ENCODE data around the gene HIGD2A. TPM values are rescaled to one million over a fixed set of nuclear protein-coding genes. Genes with fewer than 3 reads are reported as not detected.
"Not testable (repeated sequence)": the region's sequence is repeated elsewhere in the genome, so short reads cannot be mapped to it uniquely, and the experiment has no call there.

HIGD2A gene
- total and polyA plus RNA-seq, 11 donors = 177 to 454 (median 222) TPM

DNA sequence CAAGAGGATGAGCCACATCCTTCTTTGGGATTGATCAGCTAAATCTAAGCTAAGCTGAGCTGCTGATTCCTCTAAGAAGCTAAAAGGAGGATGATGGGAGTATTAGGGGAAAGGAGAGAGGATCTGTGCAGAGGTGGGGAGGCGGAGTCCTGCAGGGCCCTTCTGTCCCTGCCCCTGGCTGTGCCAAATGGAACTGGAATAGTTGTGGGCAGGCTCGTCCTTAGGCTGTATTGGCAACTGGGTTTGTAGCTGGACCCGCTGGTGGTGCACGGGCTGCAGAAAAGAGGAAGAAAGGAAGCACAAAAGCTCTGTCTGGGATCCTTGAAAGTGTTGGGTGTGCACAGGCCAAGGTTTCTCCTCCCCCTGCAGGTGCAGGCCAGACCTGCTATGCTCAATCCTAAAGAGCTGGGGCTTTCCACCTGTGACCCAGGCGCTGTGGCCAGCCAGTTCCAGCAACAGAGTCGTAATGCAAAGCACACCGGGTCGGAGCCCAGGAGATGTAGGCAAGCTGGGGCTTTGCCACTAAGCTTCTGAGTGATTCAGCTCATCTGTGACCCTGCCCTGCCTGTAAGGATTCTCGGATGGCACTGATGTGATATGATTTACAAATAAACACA lies 18.0 kb downstream of the HIGD2A start:
- no peak overlapping the region for H3K4me3 ChIP-seq
- intact Hi-C loops (cut with DNase I) = no loop called here
- H3K27me3 ChIP-seq = no peaks in the 10 kb centered on the region
- no peak for ATAC-seq
- TF ChIP-seq POLR2A (IDR thresholded peaks at IDR 0.05) = no peak
- TF ChIP-seq, protein P1, sequence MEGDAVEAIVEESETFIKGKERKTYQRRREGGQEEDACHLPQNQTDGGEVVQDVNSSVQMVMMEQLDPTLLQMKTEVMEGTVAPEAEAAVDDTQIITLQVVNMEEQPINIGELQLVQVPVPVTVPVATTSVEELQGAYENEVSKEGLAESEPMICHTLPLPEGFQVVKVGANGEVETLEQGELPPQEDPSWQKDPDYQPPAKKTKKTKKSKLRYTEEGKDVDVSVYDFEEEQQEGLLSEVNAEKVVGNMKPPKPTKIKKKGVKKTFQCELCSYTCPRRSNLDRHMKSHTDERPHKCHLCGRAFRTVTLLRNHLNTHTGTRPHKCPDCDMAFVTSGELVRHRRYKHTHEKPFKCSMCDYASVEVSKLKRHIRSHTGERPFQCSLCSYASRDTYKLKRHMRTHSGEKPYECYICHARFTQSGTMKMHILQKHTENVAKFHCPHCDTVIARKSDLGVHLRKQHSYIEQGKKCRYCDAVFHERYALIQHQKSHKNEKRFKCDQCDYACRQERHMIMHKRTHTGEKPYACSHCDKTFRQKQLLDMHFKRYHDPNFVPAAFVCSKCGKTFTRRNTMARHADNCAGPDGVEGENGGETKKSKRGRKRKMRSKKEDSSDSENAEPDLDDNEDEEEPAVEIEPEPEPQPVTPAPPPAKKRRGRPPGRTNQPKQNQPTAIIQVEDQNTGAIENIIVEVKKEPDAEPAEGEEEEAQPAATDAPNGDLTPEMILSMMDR (IDR thresholded peaks at IDR 0.05) = no peak
- H3K9me3 ChIP-seq = no peaks in the 10 kb centered on the region
- WGBS, 4 donors = 90 to 92% (median 91%) methylated on average over 8 to 9 of the region's 9 CpGs
- H3K36me3 ChIP-seq = peaks cover 0 to 69% (median 57%) of the 10 kb centered on the region in 9 donors
- peak overlapping the region in 3 of 12 donors; percentile 59 to 78 (median 62) for H3K27ac ChIP-seq
- DNase-seq = peak in 2 of 5 donors; percentile 16 to 49
- H3K4me1 ChIP-seq = peaks cover 4 to 56% (median 23%) of the 10 kb centered on the region in 12 donors

DNA sequence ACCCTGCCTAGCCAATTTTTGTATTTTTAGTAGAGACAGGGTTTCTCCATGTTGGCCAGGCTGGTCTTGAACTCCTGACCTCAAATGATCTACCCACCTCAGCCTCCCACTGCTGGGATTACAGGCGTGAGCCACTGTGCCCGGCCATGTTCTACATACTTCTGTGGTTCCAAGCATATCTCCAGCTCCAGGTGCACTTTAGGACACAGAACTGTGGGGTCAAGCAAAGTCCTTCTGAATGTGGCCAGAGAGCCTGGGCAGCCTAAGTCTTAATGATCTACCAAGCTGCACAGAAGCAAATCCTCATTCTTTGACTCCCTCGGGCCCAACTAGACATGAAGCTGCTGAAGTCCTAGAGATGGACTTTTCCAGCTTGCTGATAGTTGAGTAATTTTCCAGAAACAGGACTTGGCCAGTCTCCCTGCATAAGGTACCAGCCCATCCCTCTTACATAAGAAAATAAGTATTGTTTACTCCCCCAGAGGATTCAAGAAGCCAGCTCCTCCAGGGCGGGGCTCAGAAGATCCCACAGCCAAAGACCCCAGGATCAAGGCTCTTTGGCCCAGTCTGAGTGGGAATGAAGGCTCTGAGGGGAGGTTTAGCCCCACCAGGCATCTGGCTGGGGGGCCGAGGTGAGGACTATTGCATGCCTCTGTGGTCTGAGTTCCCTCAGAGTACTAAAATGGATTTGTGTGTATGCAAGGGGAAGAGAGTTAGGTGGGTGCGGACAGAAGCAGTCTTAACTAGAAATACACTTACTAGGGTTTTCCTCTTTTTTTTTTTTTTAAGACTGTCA lies 19.1 kb downstream of the HIGD2A start:
- 51 to 67% (median 56%) methylated on average over 6 of the region's 6 CpGs for WGBS, 4 donors
- Histone ChIP-seq H3K4me3 (no peak overlapping the region), H3K27ac (peak overlapping the region in 11 of 12 donors; percentile 24 to 78 (median 59)), H3K9me3 (no peaks in the 10 kb centered on the region), H3K36me3 (peaks cover 0 to 69% (median 57%) of the 10 kb centered on the region in 9 donors), H3K27me3 (no peaks in the 10 kb centered on the region), H3K4me1 (peaks cover 6 to 56% (median 19%) of the 10 kb centered on the region in 12 donors)
- TF ChIP-seq POLR2A (IDR thresholded peaks at IDR 0.05) = no peak
- TF ChIP-seq, protein P1 (IDR thresholded peaks at IDR 0.05) = no peak
- ATAC-seq = peak in 3 of 4 donors; percentile 26 to 58 (median 38)
- intact Hi-C loops (cut with DNase I) = no loop called here
- peak in 1 of 5 donors; percentile 52 for DNase-seq

DNA sequence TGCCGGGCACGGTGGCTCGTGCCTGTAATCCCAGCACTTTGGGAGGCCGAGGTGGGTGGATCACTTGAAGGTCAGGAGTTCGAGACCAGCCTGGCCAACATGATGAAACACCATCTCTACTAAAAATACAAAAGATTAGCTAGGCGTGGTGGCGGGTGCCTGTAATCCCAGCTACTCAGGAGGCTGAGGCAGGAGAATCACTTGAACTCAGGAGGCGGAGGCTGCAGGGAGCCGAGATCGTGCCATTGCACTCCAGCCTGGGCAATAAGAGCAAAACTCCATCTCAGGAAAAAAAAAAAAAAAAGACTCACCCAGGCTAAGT lies 19.7 kb downstream of the HIGD2A start:
- intact Hi-C loops (cut with DNase I); DNase-seq; H3K9me3 ChIP-seq; H3K4me3 ChIP-seq; ATAC-seq; H3K27me3 ChIP-seq: not testable (repeated sequence)
- peaks cover 6 to 56% (median 21%) of the 10 kb centered on the region in 12 donors for H3K4me1 ChIP-seq
- H3K27ac ChIP-seq = peak overlapping the region in 11 of 12 donors; percentile 24 to 78 (median 59)
- peaks cover 0 to 69% (median 57%) of the 10 kb centered on the region in 9 donors for H3K36me3 ChIP-seq
- WGBS, 4 donors = 67 to 85% (median 79%) methylated on average over 10 of the region's 10 CpGs

DNA sequence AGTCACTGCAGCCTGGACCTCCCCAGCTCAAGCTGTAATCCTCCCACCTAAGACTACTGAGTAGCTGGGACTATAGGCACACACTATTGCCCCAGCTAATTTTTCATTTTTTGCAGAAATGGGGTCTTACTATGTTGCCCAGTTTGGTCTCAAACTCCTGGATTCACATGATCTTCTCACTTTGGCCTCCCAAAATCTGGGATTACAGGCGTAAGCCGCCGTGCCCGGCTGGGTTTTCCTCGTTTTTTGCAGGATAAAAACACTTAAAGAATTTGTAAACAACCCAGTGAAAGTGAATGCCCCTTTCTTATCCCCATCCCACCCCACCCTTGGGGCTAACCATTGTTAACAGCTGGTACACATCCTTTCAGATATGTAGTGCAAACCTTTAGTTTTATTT lies 20.0 kb downstream of the HIGD2A start:
- WGBS, 4 donors = 88 to 94% (median 92%) methylated on average over 5 of the region's 5 CpGs
- TF ChIP-seq, protein P1 (IDR thresholded peaks at IDR 0.05) = no peak
- no peak for TF ChIP-seq POLR2A (IDR thresholded peaks at IDR 0.05)
- Histone ChIP-seq H3K9me3 (no peaks in the 10 kb centered on the region), H3K4me1 (peaks cover 9 to 59% (median 24%) of the 10 kb centered on the region in 12 donors), H3K27me3 (no peaks in the 10 kb centered on the region), H3K36me3 (peaks cover 0 to 66% (median 56%) of the 10 kb centered on the region in 9 donors), H3K4me3 (no peak overlapping the region), H3K27ac (peak overlapping the region in 5 of 12 donors; percentile 24 to 78 (median 59))
- no peak for ATAC-seq
- no peak for DNase-seq
- intact Hi-C loops (cut with DNase I) = no loop called here
